CD8-positive, alpha-beta memory T cell (primary cell): ENCODE data around the gene TBC1D23. TPM values are rescaled to one million over a fixed set of nuclear protein-coding genes. Genes with fewer than 3 reads are reported as not detected.
"Not testable (repeated sequence)": the region's sequence is repeated elsewhere in the genome, so short reads cannot be mapped to it uniquely, and the experiment has no call there.

Experiments used
- CTCF ChIA-PET: fragments of 350-600 bp; sonication (Branson Sonifier 250); formaldehyde crosslinking; loops from one replicate; lab custom pipeline; 2021; ENCODE audit warnings: antibody characterized with exemption; lab: Charles Lee
- POLR2A ChIA-PET: fragments of 350-600 bp; sonication (Branson Sonifier 250); formaldehyde crosslinking; loops from one replicate; lab custom pipeline; 2021; ENCODE audit warnings: antibody characterized with exemption; lab: Charles Lee
- DNase-seq, 5 donors: peaks; one replicate each; pipeline versions ENCODE4 v3.0.0 to v3.0.0-alpha.2; 2020 to 2022; ENCODE audit warnings: mixed read lengths in 1 of 5
- H3K27ac ChIP-seq: one replicate; pipeline ENCODE4 v1.7.0; 2013; ENCODE audit warnings: low read depth, mild to moderate bottlenecking, low read length, moderate library complexity
- H3K27me3 ChIP-seq: 2 replicates; pipeline ENCODE4 v1.7.0; 2013; ENCODE audit warnings: low read length, mild to moderate bottlenecking; ENCODE audit not compliant: insufficient read depth, poor library complexity, severe bottlenecking
- H3K36me3 ChIP-seq: 2 replicates; pipeline ENCODE4 v1.7.0; 2013; ENCODE audit warnings: mild to moderate bottlenecking, low read length, moderate library complexity; ENCODE audit not compliant: insufficient read depth
- H3K4me1 ChIP-seq: 2 replicates; pipeline ENCODE4 v1.7.0; 2013; ENCODE audit warnings: mild to moderate bottlenecking, low read length, moderate library complexity; ENCODE audit not compliant: insufficient read depth
- H3K4me3 ChIP-seq: 2 replicates; pipeline ENCODE4 v1.7.0; 2013; ENCODE audit warnings: mild to moderate bottlenecking, low read length
- H3K9me3 ChIP-seq: 2 replicates; pipeline ENCODE4 v1.7.0; 2013; ENCODE audit warnings: mild to moderate bottlenecking, low read length
- H3K27ac Mint-ChIP-seq, 8 donors: one replicate each; pipeline ENCODE4 v1.8.0; 2020 to 2021; ENCODE audit warnings: mixed read lengths in 8 of 8, mild to moderate bottlenecking in 6 of 8, inconsistent platforms in 3 of 8, moderate library complexity in 3 of 8
- H3K27me3 Mint-ChIP-seq, 2 donors: one replicate each; pipeline ENCODE4 v1.8.0; 2020 to 2021; ENCODE audit warnings: mixed read lengths in 2 of 2, mild to moderate bottlenecking in 1 of 2, moderate library complexity in 1 of 2
- H3K36me3 Mint-ChIP-seq, 3 donors: one replicate each; pipeline ENCODE4 v1.8.0; 2020 to 2021; ENCODE audit warnings: mixed read lengths in 3 of 3, inconsistent platforms in 1 of 3, mild to moderate bottlenecking in 1 of 3
- H3K4me1 Mint-ChIP-seq, 3 donors: one replicate each; pipeline ENCODE4 v1.8.0; 2020 to 2021; ENCODE audit warnings: mixed read lengths in 3 of 3, inconsistent platforms in 1 of 3, mild to moderate bottlenecking in 1 of 3
- H3K4me3 Mint-ChIP-seq, 7 donors: one replicate each; pipeline ENCODE4 v1.8.0; 2020 to 2021; ENCODE audit warnings: mixed read lengths in 7 of 7, mild to moderate bottlenecking in 6 of 7, moderate library complexity in 4 of 7, inconsistent platforms in 2 of 7
- H3K9me3 Mint-ChIP-seq, 5 donors: one replicate each; pipeline ENCODE4 v1.8.0; 2020 to 2022; ENCODE audit warnings: mixed read lengths in 5 of 5, mild to moderate bottlenecking in 3 of 5, moderate library complexity in 2 of 5, inconsistent platforms in 1 of 5
- polyA plus RNA-seq: library from polyadenylated mRNA; unstranded; fragments of 300-500 nt; fragmentation: Illumina TruSeq; gene quantifications from one replicate; pipeline ENCODE4 v1.2.3, GENCODE V29; 2021
- total RNA-seq, 2 experiments: library from RNA; stranded (reverse); gene quantifications; one replicate each; pipeline ENCODE4 v1.2.3, GENCODE V29; 2021

TBC1D23 gene
- total and polyA plus RNA-seq, 3 experiments from 2014 or later = 21.0 to 23.1 (median 21.9) TPM

DNA sequence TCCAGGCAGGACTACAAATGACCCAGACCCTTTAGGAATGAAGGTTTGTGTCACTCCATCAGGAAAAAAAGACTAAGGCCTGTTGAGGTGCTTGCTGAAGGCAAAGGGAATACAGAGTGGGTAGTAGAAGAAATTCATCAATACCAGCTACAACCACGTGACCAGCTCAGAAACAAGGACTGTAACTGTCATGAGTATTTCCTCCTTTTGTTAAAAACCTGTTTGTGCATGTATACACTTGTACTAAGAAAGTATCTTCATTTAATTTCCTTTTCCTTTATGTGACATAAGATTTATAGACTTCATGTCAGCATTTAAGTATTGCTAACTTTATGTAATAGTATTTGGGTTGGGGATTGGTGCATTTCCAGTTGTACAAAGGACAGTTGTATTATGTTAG lies 18.3 kb upstream of the TBC1D23 start:
- DNase-seq, H3K27ac ChIP-seq, POLR2A ChIA-PET, H3K4me1 ChIP-seq, H3K36me3 Mint-ChIP-seq, CTCF ChIA-PET, H3K27me3 ChIP-seq, H3K4me3 ChIP-seq, H3K36me3 ChIP-seq, H3K9me3 ChIP-seq, H3K4me1 Mint-ChIP-seq, H3K27me3 Mint-ChIP-seq, H3K4me3 Mint-ChIP-seq, H3K27ac Mint-ChIP-seq: not testable (repeated sequence)
- peaks cover 2 to 11% (median 4%) of the 10 kb centered on the region in 5 donors for H3K9me3 Mint-ChIP-seq

DNA sequence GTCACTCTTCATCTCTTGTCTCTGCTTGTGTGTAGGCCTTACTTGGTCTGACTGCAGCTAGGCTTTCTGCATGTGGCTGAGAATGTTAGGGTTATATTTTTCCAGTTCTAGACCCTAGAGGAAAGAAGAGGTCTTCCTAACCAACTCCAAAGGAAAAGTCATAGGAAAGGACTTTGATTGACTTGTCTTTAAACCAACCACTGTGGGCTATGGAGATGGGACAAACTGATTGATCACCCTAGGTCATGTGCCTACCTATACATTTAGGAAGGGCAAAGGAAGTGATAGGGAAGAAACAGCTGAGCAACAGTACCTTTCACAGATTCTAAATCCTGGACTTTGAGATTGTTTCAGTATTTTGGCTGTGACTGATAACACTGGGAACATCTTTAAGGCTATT lies 16.5 kb upstream of the TBC1D23 start:
- ChIA-PET POLR2A (no interaction called here), CTCF (no interaction called here)
- Histone ChIP-seq H3K4me1 (no peaks in the 10 kb centered on the region), H3K9me3 (no peaks in the 10 kb centered on the region), H3K27ac (no peak overlapping the region), H3K4me3 (no peak overlapping the region), H3K36me3 (no peaks in the 10 kb centered on the region), H3K27me3 (no peaks in the 10 kb centered on the region)
- Mint-ChIP-seq H3K27ac (no peak overlapping the region), H3K4me1 (no peaks in the 10 kb centered on the region), H3K4me3 (no peak overlapping the region), H3K9me3 (peaks cover 0 to 6% (median 0%) of the 10 kb centered on the region in 5 donors), H3K36me3 (no peaks in the 10 kb centered on the region), H3K27me3 (peaks cover 5 to 8% of the 10 kb centered on the region in 2 donors)
- DNase-seq = no peak

DNA sequence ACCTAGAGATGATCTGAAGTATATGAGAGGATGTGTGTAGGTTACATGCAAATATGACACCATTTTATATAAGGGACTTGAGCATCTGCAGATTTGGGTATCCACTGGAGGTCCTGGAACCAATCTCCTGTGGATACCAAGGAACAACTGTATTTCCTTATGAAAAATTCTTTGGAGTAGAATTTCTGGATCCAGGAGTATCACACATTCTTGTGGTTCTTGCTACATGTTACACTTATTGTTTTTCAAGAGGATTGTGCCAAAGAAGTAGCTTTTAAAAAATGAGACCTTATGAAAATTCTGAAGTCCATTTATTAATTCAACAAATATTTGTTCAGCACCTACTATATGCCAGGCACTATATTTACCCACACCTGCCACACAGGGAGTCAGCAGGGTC lies 15.7 kb upstream of the TBC1D23 start:
- ChIA-PET CTCF (no interaction called here), POLR2A (no interaction called here)
- H3K4me3 Mint-ChIP-seq = no peak overlapping the region
- DNase-seq = no peak
- Histone ChIP-seq H3K4me3 (no peak overlapping the region), H3K36me3 (no peaks in the 10 kb centered on the region), H3K9me3 (no peaks in the 10 kb centered on the region), H3K27ac (no peak overlapping the region), H3K27me3 (no peaks in the 10 kb centered on the region), H3K4me1 (no peaks in the 10 kb centered on the region)
- H3K9me3 Mint-ChIP-seq = peaks cover 0 to 2% (median 0%) of the 10 kb centered on the region in 5 donors
- peaks cover 5 to 8% of the 10 kb centered on the region in 2 donors for H3K27me3 Mint-ChIP-seq
- no peaks in the 10 kb centered on the region for H3K36me3 Mint-ChIP-seq
- H3K4me1 Mint-ChIP-seq = no peaks in the 10 kb centered on the region
- H3K27ac Mint-ChIP-seq = no peak overlapping the region

DNA sequence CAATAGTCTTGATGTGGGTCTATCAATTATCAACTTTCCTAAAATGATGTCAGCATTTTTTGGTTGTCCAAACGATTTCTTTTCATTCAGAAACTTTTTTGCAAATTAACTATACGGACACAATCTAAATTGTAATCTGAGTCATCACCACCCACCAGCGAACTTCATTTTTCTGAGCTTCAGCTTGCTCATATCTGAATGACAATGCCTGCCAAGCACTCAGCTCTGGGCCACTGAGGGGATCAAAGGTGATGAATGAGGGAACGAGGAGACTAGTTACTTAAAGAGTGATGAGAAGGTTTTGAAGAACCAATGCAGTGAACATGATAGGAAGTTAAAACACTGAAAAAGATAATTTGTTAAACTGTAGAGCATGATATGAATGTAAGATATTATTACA lies 14.9 kb upstream of the TBC1D23 start:
- H3K27ac ChIP-seq = no peak overlapping the region
- Mint-ChIP-seq H3K27me3 (peaks cover 5 to 8% of the 10 kb centered on the region in 2 donors), H3K27ac (no peak overlapping the region), H3K4me3 (no peak overlapping the region), H3K4me1 (no peaks in the 10 kb centered on the region), H3K9me3 (peaks cover 0 to 1% (median 0%) of the 10 kb centered on the region in 5 donors), H3K36me3 (no peaks in the 10 kb centered on the region)
- H3K4me1 ChIP-seq = no peaks in the 10 kb centered on the region
- DNase-seq = no peak
- H3K4me3 ChIP-seq = no peak overlapping the region
- no peaks in the 10 kb centered on the region for H3K27me3 ChIP-seq
- H3K9me3 ChIP-seq = no peaks in the 10 kb centered on the region
- no peaks in the 10 kb centered on the region for H3K36me3 ChIP-seq
- ChIA-PET CTCF (no interaction called here), POLR2A (no interaction called here)

DNA sequence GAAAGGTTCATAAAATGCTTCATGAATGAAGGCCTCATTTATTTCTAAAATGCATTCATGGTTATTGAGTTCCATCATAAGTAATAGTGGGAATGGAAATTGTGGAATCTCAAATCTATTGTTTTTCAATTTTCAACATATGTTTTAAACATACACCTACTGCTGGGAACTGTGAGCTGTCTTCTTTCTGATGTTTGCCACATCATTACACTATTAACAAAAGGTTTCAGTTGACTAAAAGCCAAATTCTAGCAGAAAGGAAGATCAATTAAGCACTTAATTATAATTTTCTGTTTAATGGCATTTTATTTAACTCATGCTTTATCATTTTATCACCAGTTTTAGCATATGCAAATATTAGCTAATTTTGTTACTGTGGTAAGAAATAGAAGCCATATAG lies 13.8 kb upstream of the TBC1D23 start:
- no peak for DNase-seq
- CTCF ChIA-PET = no interaction called here
- no peaks in the 10 kb centered on the region for H3K4me1 Mint-ChIP-seq
- POLR2A ChIA-PET = no interaction called here
- no peaks in the 10 kb centered on the region for H3K36me3 Mint-ChIP-seq
- H3K9me3 Mint-ChIP-seq = no peaks in the 10 kb centered on the region
- H3K27ac ChIP-seq = no peak overlapping the region
- H3K27me3 ChIP-seq = no peaks in the 10 kb centered on the region
- H3K9me3 ChIP-seq = no peaks in the 10 kb centered on the region
- peaks cover 5 to 8% of the 10 kb centered on the region in 2 donors for H3K27me3 Mint-ChIP-seq
- H3K4me1 ChIP-seq = no peaks in the 10 kb centered on the region
- no peak overlapping the region for H3K27ac Mint-ChIP-seq
- no peak overlapping the region for H3K4me3 Mint-ChIP-seq
- H3K4me3 ChIP-seq = no peak overlapping the region
- no peaks in the 10 kb centered on the region for H3K36me3 ChIP-seq

DNA sequence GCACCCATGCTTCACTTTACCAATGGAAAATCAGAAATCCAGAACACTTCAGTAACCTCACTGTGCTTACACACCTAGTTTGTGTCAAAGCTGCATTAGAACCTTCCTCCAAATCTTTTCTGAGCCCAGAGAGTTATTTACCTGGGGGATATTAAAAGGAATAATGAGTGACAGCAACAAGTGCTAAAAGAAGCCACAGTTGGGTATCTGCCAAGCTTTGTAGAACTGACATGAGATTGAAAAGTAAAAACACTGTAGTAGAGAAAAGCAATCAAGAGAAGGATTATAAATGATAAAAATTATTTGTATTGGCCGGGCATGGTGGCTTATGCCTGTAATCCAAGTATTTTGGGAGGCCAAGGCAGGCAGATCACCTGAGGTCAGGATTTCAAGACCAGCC lies 8.8 kb upstream of the TBC1D23 start:
- no peak overlapping the region for H3K4me3 ChIP-seq
- no peaks in the 10 kb centered on the region for H3K9me3 ChIP-seq
- H3K4me3 Mint-ChIP-seq = no peak overlapping the region
- DNase-seq = no peak
- H3K27me3 ChIP-seq = no peaks in the 10 kb centered on the region
- H3K9me3 Mint-ChIP-seq = no peaks in the 10 kb centered on the region
- H3K36me3 Mint-ChIP-seq = no peaks in the 10 kb centered on the region
- no peak overlapping the region for H3K27ac Mint-ChIP-seq
- ChIA-PET POLR2A (no interaction called here), CTCF (no interaction called here)
- H3K27me3 Mint-ChIP-seq = peaks cover 0 to 6% of the 10 kb centered on the region in 2 donors
- H3K4me1 Mint-ChIP-seq = no peaks in the 10 kb centered on the region
- H3K4me1 ChIP-seq = no peaks in the 10 kb centered on the region
- H3K27ac ChIP-seq = no peak overlapping the region
- H3K36me3 ChIP-seq = no peaks in the 10 kb centered on the region

DNA sequence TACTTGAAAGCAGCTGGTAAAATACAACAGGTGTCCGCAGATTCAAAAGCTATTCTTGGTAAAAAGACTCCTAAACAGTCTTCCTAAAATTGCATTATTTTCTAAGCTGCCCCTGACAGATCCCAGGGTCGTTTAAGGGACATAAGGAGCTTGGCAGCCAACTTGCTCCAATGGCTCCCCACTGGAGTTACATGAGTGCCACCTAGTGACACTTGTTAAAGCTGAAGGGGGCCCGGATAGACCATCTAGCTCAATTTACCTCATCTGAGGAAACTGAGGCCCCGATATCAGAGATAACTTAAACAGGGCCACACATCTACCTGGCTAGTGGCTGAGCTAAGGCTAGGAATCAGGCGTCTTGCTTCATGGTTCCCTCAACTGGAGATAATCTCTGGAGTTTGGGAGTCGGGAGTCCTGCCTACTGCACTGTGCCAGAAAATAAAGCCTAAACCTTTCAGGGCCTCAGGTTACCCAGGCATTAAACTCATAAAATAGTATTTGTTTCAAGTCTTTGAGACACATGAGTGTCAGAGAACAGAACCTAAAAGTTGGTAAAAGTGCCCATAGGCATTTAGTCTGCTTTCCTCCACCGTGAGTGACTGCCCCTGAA lies 6.5 kb upstream of the TBC1D23 start:
- Histone ChIP-seq H3K36me3 (no peaks in the 10 kb centered on the region), H3K27me3 (no peaks in the 10 kb centered on the region), H3K9me3 (no peaks in the 10 kb centered on the region), H3K4me3 (no peak overlapping the region), H3K27ac (no peak overlapping the region), H3K4me1 (no peaks in the 10 kb centered on the region)
- peaks cover 0 to 8% (median under 1%) of the 10 kb centered on the region in 3 donors for H3K4me1 Mint-ChIP-seq
- ChIA-PET CTCF (interaction anchor here (1.0 to 2.2 kb wide), 7 partner anchors 8 to 424 kb away, joined by 3 to 14 read pairs (median 5); no protein-coding TSS in a partner anchor), POLR2A (interaction anchor here (1.0 kb wide), 1 partner anchor 185 kb away, joined by 3 read pairs; no protein-coding TSS in a partner anchor)
- no peaks in the 10 kb centered on the region for H3K9me3 Mint-ChIP-seq
- H3K36me3 Mint-ChIP-seq = no peaks in the 10 kb centered on the region
- H3K27ac Mint-ChIP-seq = no peak overlapping the region
- H3K4me3 Mint-ChIP-seq = no peak overlapping the region
- peak in 3 of 5 donors; percentile 15 to 47 (median 25) for DNase-seq
- no peaks in the 10 kb centered on the region for H3K27me3 Mint-ChIP-seq

DNA sequence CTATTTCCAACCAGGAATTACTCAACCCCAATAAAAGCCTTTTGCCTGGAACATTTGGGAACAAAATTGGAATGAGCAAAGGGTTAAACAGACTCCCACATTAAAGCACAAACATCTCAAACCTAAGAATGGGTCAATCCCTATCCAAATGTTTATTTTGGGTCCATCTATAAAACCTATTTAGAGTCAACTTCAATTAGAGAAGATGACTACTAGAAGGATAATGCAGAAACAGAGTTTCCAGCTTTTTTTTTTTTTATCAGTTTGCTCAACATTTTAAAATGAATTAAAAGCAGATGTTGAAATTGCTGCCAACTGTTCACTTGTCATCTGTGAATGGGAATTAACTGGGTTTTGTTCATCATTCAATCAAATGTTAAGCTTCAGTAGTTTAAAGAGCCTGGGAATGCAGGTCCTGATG lies 4.1 kb upstream of the TBC1D23 start:
- Mint-ChIP-seq H3K4me1 (peaks cover 16 to 32% (median 25%) of the 10 kb centered on the region in 3 donors), H3K4me3 (no peak overlapping the region), H3K36me3 (peaks cover 0 to 9% (median 0%) of the 10 kb centered on the region in 3 donors), H3K27me3 (no peaks in the 10 kb centered on the region), H3K9me3 (no peaks in the 10 kb centered on the region), H3K27ac (no peak overlapping the region)
- no peak for DNase-seq
- ChIA-PET POLR2A (no interaction called here), CTCF (interaction anchor here (0.9 to 1.7 kb wide), 3 partner anchors 188 to 425 kb away, joined by 3 to 6 read pairs (median 4); no protein-coding TSS in a partner anchor)
- Histone ChIP-seq H3K36me3 (no peaks in the 10 kb centered on the region), H3K27ac (no peak overlapping the region), H3K9me3 (no peaks in the 10 kb centered on the region), H3K4me3 (no peak overlapping the region), H3K4me1 (peaks cover 14% of the 10 kb centered on the region), H3K27me3 (no peaks in the 10 kb centered on the region)
